ENCODE data around the gene TFEB.

- no peak for TF ChIP-seq ZFX (IDR thresholded peaks at IDR 0.05; ENCODE audit: borderline replicate concordance)
- no peak for TF ChIP-seq CTCF (IDR thresholded peaks at IDR 0.05)
Measured at GRCh38 chr6:41727705-41728072, 7.7 kb downstream of the TFEB start.

All from 22Rv1 (cell line).